Stimulated activated CD8-positive, alpha-beta memory T cell treated with anti-CD3 and anti-CD28 coated beads, Interleukin-15, amount 100 ng/mL, for 1 hour (primary cell): Measurements from ENCODE around the gene FXYD1.

Experiments used
- DNase-seq: peaks from one replicate; pipeline ENCODE4 v3.0.0-alpha.2; 2020; ENCODE audit warnings: low read depth

Gene FXYD1

DNA sequence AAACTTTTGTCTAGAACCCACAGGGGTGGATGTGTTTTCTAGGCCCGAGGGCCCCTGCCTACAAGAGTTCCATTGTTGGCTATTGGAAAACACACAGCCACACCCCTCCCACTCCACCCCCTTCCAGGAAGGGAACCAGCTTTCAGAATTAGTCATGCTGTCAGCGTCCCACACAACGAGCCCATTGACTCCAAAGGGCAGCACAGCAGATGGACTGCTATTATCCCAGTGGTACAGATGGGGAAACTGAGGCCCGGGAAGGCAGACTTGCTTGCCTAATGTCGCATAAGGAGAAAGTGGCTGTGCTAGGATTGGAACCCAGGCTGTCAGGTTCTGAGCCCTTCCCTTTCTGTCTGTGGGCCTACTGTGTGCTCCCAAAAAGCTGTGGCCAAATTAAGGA lies 31.1 kb upstream of the FXYD1 start:
- DNase-seq = no peak

DNA sequence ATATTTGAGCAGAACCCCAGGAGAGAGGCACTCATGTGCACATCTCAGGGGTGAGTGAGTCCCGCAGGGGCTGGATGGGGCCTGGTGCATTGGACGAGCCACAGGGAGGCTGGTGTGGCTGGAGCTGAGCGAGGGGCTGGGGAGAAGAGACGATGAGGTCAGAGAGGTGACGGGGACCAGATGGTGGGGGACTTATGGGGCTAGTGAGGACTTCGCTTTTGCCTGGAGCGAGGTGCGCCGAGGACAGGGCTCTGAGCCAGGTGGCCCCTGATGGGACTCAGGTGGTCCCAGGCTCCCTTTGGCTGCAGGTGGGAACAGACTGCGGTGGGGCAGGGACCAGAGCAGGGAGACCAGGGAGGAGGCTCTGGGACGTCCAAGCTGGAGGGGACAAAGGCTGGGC lies 29.9 kb upstream of the FXYD1 start:
- DNase-seq = no peak

DNA sequence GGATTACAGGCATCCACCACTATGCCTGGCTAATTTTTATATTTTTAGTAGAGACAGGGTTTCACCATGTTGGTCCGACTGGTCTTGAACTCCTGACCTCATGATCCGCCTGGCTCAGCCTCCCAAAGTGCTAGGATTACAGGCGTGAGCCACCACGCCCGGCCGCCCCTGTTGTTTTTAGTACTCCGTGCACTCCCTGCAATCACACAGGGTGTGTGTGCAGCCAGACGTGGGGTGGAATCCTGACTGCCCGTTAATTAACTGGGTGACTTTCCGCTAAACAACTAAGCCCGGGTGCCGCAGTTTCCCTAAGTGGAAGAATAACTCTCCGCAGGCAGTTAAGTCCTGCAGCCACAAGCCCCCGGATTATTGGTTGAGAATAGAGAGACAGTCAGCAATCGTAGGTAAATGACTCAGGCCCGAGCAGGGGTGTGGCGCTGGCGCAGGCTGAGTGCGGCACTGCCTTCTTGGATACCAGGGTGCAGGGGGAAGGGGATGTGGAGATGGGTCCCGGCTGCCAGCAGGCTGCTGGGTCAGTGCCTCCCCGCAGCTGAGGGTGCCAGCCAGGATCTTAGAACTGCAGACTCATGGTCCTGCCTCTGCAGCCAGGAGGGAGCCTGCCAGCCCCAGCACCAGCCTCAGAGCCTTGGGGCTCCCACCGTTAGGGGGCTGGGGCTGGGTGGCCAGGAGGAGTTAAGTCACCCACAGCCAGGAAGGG lies 29.1 kb upstream of the FXYD1 start:
- no peak for DNase-seq

DNA sequence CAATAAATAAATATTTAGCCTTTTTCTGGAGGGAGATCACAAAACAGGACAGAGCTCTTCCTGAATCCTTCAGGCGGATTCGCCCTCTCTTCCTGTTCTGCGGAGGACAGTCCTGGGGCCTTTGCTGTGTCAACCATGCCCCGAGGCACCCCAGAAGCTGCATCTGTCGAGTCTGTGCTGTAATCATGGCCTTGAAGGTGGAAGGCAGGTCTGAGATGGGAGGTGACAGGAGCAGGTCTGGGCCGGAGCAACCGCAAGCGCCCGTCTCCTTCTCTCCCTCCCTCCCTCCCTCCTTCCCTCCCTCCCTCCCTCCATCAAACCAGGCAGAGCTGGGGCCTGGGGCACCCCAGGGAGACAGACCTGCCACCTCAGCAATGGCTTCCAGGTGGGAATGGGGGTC lies 27.6 kb upstream of the FXYD1 start:
- no peak for DNase-seq

DNA sequence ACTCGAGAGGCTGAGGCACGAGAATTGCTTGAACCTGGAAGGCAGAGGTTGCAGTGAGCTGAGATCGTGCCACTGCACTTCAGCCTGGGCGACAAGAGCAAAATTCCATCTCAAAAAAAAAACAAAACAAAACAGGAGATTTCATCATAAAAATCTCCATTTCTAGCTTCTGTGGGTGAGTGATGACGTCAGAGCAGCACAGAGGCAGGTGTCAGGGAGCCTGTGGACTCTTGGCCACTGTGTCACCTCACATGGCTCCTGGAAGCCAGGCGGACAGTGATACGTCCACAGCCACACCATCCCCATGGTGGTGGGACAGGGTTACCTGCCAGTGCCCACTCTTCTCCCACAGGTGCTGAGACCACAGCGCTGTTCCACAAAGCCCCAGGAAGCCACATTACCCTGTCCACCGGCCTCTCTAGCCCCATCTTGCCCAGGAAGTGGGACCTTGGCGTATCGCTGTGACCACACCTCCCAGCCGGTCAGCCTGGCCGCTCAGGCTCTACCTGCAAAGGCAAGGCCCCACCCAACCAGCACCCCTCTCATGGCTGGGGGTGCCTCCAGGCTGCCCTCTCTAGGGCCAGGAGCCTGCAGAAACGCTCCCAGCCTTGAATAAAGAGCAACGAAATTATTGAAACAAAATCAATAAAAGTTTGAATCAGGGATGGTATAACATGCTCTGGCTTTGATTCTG lies 25.5 kb upstream of the FXYD1 start:
- DNase-seq = no peak

DNA sequence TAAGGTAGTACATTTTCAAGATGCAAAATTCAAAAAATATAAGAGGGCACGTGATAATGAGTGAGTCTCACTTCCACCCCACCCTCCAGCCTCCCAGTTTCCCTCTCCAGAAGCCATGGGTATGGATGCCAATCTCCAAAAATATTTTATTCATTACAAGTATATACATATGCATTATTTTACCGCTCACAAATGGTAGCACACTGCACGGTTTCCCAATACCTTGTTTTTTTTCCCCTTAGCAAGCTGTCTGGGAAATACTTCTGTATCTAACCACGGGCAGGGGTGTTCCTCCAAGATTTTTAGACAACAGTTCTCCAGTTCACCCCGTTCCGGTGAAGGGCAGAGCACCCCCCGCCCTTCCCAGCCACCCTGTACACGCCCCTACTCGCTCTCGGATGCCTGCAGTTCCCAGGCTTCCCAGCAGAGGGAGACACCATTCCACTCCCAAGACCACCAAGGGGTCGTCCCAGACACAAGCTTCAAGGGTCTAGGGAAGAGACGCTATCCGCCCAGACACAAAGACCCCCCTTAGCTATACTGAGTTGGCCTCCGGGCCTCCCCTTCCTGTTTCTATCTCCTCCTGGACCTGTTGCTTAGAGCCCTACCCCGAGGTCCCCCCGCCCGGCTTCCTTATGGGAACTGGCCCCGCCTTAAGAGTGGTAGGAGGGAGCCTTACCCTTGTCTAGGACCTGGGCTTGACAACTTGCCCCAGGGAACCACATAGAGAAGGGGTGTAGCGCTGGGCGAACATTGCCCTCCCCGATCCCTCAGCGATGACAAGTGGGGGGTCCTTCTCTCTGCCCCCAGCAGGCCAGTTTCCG lies 24.1 kb upstream of the FXYD1 start:
- peak; percentile 56 for DNase-seq

DNA sequence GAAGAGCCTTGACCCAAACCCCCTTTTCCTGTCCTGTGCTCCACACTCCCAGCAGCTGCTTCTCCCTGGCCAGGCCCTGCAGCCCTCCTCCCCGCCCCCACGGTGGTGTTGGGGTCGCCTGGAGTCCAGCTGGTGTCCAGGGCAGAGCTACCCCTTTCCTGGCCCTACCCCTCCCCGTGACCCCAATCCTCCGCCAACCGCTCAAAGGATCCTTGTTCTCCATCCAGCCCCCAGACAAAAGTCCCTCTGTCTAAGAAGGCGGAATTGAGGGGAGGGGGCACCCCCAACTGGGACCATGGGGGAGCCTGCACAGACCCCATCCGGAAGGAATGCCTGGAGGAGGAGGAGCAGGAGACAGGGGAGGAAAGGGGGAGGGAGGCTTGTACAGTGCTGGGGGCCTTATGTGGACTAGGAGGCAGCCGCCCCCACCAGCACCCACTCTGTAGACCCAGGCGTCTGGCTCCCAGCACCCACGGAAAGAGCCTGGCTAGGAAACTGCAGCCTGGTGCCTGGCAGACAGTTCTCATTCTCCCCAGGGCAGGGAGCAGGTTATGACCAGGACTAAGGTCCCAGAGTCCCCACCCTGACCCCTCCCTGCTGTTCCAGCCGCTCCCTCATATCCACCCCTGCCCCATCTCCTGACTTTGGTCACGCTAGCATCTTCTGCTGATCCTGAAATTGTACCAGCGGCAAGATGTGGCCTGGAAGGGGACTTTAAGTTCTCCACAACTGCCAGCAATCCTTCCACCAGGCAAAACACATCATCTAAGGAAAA lies 23.3 kb upstream of the FXYD1 start, which contains the start of gene FXYD3:
Gene FXYD3 (plus strand): TSS at position 647 of the 775 bp plus-strand sequence. CDS start 3,554 bp downstream, outside the sequence.
- DNase-seq = no peak

DNA sequence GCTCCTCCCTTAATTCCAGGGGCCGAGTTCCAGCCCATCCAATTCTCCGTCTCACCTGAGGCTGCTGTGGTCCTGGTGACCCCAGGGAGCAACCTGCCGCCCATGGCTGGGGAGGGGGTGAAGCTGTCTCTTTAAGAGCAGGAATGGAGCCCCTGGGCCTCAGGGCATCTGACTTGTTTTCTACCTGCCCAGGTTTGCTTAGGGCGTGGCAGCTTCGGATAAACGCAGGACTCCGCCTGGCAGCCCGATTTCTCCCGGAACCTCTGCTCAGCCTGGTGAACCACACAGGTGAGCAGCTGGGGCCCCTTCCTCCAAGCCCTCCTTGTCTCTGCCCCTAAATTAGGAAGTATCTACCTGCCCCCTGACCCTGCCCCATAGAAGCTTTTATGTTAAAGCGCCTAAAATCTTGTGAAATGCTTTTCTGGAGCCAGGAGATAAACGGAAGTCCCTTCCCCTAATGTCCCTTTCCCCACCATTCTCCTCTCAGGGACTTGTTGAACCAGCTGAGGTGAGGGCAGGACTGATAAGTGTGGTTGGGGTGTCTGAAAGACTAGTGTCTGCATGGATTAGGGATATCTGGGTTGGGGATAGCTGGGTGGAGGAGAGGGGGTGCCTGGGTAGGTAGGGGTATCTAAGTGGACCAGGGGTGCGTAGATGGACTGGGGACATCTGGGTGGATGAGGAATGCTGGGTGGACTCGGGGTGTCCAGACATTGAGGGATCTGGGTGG lies 22.4 kb upstream of the FXYD1 start:
- no peak for DNase-seq

DNA sequence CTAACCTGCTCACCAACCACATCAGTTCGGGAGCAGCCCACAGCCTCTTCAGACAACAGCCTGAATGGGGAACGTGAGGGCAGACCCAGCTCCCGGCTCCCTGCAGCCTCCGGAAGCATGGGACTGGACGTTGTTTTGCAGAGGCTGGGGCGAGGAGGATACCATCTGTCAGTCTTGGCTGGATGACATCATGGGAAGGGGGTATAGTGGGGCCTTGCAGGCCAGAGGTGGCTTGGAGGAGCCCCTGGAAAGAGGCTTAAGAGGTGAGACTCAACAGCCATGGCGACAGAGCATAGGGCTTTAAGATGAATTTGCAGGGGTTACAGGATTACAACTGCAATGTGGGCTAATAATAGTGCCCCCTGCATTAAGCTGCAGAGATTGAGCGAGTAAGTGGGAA lies 21.5 kb upstream of the FXYD1 start:
- DNase-seq = no peak

DNA sequence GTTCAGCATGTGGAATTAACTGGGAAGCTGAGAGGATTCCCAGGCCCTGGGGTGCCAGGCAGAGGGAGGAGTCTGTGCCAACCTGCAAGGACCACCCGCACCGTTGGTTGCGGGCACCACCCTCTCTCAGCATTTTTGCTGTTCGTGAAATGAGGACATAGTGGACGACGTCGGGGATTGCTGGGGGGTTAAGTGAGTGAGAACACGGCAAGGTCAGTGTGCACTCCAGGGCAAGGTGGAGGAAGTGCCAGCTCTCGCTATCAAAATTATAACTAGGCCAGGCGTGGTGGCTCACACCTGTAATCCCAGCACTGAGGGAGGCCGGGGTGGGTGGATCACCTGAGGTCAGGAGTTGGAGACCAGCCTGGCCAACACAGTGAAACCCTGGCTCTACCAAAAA lies 20.8 kb upstream of the FXYD1 start:
- no peak for DNase-seq

DNA sequence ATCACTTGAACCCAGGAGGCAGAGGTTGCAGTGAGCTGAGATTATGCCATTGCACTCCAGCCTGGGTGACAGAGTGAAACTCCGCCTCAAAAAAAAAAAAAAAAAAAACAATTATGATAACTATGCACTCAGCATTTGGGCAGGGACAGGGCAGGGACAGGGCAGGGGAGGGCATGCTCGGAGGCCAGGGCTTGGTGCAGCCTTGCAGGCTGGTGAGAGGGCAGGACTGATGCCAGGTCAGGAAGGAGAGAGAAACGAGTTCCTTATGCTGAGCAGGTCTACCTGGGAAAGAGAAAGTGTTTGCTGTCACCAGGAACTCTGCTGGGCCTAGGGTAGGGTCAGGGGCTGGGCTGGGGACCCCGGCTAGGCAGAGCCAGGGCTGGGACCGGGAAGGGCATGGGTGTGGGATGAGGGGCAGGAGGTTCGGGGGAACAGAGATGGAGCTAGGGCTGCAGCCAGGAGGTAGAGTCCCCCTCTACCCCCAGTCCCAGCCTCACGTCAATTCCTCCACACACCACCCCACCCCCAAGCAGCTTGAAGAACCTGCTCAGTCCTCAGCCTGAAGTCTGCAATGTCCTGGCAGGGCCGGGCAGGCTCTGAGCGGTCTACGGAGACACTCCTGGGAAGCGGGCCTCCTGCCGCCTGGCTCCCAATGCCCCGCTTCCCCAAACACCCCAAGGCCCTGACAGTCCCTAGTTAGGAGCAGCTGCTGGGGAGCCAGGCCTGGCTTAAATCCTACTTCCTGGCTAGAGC lies 20.2 kb upstream of the FXYD1 start:
- DNase-seq = no peak

DNA sequence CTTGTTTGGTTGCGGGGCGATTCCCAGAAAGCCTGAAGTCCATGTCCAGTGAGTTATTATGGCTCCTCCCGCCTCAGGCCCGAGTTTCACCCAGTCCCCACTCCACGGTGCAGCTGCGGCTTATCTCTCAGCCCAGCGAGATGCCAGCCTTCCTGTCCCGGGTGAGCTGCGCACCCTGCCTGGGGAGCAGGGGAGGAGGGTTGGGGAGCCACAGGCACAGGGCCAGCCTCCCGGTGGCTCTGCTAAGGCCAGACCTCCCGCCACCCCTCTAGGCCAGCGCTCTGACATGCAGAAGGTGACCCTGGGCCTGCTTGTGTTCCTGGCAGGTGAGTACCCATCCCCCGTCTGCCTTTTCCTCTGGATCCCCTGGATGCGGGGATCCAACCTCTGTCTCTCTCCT lies 19.5 kb upstream of the FXYD1 start:
- no peak for DNase-seq

DNA sequence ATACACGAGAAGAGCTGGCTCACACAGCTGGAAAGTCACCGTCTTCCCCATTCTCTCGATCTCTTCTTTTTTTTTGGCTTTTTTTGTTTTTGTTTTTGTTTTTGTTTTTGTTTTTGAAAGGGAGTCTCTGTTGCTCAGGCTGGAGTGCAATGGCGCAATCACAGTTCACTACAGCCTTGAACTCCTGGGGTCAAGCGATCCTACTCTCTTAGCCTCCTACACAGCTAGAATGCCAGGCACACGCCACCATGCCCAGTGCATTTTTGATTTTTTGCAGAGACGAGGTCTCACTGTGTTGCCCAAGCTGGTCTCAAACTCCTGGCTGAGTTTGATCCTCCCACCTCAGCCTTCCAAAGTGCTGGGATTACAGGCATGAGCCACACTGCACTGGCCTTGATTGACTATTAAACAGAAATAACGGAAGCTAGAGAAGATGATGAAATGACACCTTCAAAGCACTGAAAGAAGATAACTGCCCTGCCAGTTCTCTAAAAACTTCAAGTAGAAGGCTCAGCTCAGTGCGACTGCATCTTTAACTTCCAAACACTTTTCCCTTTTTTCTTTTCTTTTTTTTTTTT lies 19.0 kb upstream of the FXYD1 start:
- DNase-seq = no peak

DNA sequence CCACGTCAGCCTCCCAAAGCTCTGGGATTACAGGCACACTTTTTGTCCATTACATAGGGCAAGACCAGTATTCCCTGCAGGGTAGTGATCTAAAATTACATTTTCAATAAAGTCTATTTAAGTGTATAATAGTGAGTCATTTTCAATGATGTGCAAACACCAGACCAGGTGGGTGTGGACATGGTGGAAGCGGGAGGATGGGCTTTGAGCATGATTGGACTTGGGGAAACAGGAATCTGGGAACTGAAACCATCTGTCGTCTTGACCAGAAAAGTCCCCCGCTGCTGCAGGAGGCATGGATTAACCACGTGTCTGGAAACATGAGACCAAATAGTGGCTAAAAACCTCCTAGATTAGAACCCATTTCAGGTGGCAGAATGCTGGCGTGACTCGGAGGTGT lies 18.1 kb upstream of the FXYD1 start:
- no peak for DNase-seq

DNA sequence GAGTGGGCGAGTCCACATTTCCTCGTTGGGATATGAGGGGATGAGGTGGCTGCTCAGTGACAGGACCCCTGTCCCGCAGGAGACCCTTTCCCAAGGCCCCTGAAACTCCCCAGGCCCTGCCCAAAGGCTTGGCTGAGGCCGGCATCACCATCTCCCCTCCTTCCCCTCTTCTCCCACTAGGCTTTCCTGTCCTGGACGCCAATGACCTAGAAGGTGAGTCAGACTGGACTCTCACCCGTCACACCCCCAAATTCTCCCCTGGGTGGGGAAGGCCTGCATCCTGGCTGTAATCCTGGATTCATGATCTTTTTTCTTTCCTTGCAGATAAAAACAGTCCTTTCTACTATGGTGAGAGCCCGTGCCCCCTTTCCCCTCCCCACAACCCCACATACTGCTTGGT lies 17.7 kb upstream of the FXYD1 start:
- no peak for DNase-seq

DNA sequence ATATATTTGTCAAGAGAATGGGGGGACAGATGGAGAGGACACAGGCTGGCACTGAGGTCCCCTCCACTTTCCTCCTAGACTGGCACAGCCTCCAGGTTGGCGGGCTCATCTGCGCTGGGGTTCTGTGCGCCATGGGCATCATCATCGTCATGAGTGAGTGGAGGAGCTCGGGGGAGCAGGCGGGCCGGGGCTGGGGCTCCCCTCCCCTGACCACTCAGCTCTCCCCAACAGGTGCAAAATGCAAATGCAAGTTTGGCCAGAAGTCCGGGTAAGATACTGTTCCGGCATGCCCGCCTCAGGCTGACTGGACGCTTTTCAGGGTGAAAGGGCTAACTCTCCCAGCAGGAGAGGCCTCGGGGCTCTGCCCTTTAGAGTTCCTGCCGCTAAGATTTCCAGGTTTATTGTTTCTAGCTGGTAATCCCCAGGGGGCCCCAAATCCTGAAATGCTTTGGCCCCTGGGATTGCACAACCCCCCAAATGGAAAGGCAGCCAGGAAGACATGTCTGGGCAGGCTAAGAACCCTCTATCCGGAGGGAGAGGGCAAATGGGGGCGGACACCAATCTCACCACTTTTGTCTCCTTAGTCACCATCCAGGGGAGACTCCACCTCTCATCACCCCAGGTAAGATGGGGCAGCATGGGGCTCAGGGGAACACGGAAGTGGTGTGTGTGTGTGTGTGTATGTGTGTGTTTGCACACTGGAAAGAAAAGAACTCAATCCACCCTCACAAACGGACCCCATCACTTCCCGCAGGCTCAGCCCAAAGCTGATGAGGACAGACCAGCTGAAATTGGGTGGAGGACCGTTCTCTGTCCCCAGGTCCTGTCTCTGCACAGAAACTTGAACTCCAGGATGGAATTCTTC lies 15.7 kb upstream of the FXYD1 start:
- no peak for DNase-seq

DNA sequence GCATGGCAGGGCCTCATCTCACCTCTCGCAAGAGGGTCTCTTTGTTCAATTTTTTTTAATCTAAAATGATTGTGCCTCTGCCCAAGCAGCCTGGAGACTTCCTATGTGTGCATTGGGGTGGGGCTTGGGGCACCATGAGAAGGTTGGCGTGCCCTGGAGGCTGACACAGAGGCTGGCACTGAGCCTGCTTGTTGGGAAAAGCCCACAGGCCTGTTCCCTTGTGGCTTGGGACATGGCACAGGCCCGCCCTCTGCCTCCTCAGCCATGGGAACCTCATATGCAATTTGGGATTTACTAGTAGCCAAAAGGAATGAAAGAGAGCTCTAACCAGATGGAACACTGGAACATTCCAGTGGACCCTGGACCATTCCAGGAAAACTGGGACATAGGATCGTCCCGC lies 15.1 kb upstream of the FXYD1 start:
- DNase-seq = no peak

DNA sequence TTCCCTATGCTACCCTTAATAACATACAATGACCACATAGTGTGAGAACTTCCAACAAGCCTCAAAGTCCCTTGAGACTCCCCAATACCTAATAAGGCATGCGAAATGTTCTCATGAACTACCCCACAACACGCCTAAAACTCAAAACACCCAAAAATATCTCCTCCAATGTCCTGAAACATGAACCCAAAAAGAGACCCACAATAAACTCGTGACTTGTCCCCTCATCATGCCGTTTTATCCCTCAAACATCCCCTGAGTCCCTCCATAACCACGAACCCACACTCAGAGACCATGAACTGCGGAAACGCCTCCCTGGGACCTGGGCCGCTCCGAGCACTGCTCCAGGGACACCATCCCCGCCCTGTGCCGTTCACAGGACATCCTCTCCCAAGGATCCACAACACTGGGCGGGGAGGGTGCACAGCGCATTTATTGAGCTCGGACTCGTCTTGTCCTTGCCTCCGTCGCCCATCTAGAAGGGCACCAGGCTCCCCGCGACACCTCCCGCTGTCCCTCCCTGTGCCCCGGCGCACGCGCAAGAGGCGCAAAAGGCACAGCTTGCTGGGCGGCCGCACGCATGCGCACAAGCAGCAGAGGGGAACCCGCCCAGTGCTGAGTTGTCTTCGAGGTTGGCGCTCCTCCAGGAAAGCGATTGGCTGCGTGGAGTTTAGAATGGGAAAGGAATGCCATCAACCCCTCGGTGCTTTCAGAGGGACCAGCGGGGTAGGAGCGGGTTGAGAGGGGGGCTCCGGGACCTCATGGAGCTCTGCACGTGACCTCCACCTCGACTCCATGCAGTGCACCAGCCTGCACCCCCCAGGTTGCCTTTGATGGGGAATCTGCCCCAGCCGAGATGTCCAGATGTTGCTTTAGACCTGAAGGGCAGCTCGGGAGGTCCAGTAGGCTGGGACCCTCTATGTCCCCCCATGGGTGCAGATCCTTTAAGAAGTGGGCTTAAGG lies 14.2 kb upstream of the FXYD1 start:
- DNase-seq = peak; percentile 59
